ENCODE measurements around the gene SLC41A3. TPM values are rescaled to one million over a fixed set of nuclear protein-coding genes. Genes with fewer than 3 reads are reported as not detected.

SLC41A3 gene
- 31.4 and 46.1 TPM in 2 replicates for total RNA-seq

DNA sequence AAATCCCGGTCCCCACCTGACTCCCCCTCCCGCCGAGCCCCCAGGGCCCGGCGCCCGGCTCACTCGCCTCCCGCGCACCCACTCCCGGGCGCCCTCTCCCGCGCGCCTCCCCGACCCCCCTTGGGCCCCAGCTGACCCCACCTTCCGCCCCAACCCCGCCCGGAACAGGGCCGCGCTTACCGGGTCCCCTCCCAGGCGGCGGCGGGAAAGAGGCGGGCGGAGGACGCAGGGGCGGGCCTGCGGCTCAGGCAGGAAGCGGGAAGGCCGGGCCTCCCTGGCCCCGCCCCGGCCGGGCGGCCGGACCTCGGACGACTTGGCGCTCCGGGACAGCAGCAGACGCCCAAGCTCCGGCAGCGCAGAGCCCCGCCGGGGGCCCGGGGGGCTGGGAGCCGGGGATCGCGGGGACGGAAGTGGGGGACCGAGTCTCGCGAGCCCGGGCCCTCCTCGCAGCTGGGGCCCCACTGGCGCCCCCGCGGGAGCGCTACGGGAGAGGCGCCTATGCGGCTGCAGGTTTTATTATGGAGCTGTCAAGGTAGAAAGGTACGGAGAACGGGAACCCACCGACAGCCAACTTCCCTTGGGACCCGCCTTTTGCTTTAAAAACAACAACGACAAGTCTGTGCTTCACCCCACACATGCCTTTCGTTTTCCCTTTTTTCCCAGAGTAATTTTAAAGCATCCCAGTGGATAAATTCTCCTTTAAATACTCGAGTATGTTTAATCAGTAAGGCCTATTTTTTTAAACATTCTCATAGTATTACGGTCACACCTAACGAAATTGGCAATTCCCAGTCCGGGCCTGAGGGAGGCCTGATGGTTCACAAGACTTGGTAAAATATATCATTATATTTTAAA is at the start of gene SLC41A3:
SLC41A3 (minus strand) TSS at position 212 of the 855 bp plus-strand sequence. CDS start 15,905 bp downstream, outside the sequence.

DNA sequence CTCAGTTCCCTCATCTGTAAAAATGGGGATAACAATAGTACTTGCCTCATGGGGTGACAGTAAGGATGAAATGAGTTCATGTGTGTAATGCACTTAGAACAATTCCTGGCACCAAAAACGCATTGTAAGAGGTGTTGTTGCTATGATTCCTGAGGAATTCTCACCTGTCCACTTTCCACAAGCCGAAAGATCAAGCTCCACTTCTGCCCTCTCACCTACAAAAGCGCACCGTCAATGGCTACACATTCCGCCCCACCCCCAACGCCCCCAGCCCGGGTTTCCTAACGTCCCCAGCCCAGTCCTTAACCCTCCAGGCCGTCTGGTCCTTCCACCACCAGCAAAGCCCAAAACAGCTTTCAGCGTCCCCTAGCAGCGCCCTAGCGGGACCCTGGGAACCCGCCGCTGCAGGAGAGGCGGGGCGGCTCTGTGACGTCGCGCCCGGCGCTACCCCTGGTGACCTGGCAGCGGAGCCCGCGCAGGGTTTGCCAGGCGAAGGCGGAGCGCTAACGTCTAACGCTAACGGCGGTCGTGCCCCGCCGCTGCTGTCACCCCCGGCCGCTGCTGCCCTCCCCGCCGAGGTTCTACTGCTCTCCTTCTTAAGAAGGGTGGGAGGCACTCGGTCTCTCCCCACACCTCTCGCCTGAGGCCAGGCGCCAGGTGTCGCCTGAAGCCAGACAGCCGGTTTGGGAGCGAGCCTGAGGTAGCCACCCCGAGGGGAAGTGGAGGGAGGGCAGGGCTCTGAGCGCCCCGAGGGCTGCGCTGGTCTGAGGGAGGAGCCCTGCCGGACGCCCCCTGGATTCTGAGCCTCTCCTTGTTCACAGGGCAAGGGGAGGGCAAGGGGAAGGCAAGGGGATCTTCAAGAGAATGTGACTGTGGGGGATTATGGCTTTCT is 115.0 kb downstream of the SLC41A3 start, which contains the start of gene ROPN1B:
ROPN1B (plus strand) TSS at position 478 of the 892 bp plus-strand sequence. CDS start 2,877 bp downstream, outside the sequence.

Other genes starting within 250 kb of the SLC41A3 start
- gene ROPN1B, start 114.9 kb downstream of the SLC41A3 start, total RNA-seq = not detected in 2 replicates
- 4.9 and 12.6 TPM in 2 replicates for gene ALDH1L1, start 96.5 kb upstream of the SLC41A3 start, total RNA-seq